ENCODE results near the gene LAPTM5.

LAPTM5 gene

GRCh38 chr1:30714025-30714424, 43.5 kb downstream of the LAPTM5 start:
- H3K4me3 ChIP-seq (ENCODE audit: low read depth, low read length) = no peak overlapping the region
- no peak for DNase-seq (ENCODE audit: low read depth)
- TF ChIP-seq CTCF (IDR thresholded peaks at IDR 0.05; ENCODE audit: insufficient read depth, low read depth, low read length, missing control alignments) = no peak

DNA sequence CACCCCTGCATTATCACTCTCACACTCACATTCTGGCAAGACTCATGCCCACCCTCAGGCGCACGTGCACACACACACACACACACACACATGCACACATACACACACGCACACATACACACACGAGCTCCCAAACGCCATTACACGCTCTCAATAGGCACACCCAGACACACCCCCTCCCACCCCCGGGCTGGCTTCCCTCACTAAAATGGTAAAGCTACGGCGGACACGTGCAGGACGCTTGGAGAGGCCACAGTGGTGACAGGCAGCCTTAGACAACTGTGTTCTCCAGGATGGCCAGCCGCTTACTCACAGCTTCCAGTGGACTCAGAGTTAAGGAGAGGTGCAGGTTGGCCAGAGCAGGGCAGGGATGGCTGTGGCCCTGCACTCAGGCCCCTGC, 44.3 kb downstream of the LAPTM5 start:
- H3K4me3 ChIP-seq (ENCODE audit: low read depth, low read length) = no peak overlapping the region
- no peak for DNase-seq (ENCODE audit: low read depth)
- TF ChIP-seq CTCF (IDR thresholded peaks at IDR 0.05; ENCODE audit: insufficient read depth, low read depth, low read length, missing control alignments) = no peak

DNA sequence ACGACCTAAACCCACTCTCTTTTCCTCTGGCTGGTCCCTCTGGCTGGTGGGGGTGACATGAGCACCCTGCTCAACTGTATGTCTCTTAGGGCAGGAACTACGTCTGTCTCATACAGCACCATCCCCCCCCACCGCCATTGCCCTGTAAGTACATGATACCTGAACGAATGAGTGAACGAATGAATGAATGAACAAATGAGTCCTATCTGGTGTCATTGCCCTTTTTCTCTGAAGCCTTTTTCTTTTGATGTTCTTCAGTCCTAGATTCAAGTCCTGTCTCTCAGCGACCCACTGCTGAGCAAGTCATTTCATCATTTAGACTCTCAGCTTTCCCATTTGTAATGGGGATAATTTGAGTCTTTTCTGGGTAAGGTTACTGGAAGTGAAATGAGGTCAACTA, 45.0 kb downstream of the LAPTM5 start:
- DNase-seq (ENCODE audit: low read depth) = no peak
- H3K4me3 ChIP-seq (ENCODE audit: low read depth, low read length) = no peak overlapping the region
- TF ChIP-seq CTCF (IDR thresholded peaks at IDR 0.05; ENCODE audit: insufficient read depth, low read depth, low read length, missing control alignments) = no peak

DNA sequence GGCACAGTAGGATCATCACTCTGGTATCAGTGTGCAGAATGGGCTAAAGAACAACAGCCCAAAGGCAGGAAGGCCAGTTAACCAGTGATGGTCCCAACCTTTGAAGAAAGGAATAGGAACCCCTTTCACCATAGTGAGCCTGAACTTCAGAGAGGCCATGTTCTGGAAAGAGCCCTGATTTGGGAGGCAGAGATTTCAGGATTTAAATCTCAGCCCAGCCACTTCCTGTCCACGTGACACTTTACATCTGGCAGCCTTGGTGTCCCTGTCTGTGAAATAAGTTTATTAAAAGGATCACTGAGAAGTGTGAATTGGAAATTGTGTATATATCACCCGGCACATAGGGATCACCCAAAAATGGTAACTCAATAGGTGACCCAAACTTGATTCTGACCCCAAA, 47.2 kb downstream of the LAPTM5 start:
- TF ChIP-seq CTCF (IDR thresholded peaks at IDR 0.05; ENCODE audit: insufficient read depth, low read depth, low read length, missing control alignments) = no peak
- no peak for DNase-seq (ENCODE audit: low read depth)
- H3K4me3 ChIP-seq (ENCODE audit: low read depth, low read length) = no peak overlapping the region

- no peak for TF ChIP-seq CTCF (IDR thresholded peaks at IDR 0.05; ENCODE audit: insufficient read depth, low read depth, low read length, missing control alignments)
- DNase-seq (ENCODE audit: low read depth) = no peak
- no peak overlapping the region for H3K4me3 ChIP-seq (ENCODE audit: low read depth, low read length)
Measured at GRCh38 chr1:30708361-30708728, 49.2 kb downstream of the LAPTM5 start.

DNA sequence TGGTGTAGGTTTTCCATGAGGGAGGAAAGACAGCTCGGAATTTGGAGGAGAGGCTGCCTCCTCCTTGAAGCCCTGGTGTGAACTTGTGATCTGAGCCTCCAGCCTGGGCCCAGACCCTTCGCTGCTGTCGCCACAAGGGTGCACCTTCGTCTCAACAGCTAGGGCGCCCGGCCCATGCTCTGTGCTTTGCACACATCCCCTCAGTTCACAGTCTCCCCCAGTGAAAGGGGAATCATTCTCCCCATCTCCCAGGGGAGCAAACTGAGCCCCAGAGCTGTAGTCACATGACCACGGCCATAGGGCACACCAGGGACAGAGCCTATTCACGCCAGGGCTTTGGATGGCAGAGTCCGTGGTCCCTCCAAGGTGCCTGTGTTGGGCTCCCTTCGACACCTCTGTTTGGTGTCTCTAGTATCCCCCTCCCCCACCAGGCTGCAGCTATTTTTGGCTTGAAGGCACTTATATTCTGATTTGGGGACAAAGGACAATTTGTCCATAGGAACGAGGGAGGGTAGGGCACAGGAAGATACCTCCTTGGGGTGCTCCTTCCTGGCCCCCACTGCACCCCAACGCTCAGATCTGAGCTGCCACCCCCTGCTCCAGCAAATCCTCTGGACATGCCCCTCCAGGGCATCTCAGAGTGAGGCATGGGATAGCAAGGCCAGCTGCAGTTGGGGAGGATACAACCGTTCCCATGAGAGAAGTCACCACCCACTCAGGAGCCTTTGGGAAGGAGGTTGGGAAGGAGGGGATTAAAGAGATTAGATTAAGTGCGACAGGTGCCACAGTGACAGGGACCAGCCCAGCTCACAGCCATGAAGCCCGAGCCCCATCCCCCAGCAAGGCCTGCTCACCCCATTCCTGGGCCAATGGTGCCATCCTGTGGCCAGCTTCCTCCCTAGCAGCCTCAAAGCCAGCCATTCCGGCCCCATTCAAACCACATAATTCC, 49.9 kb downstream of the LAPTM5 start:
- no peak overlapping the region for H3K4me3 ChIP-seq (ENCODE audit: low read depth, low read length)
- peak; percentile 75 for TF ChIP-seq CTCF (IDR thresholded peaks at IDR 0.05; ENCODE audit: insufficient read depth, low read depth, low read length, missing control alignments)
- peak; percentile 69 for DNase-seq (ENCODE audit: low read depth)

DNA sequence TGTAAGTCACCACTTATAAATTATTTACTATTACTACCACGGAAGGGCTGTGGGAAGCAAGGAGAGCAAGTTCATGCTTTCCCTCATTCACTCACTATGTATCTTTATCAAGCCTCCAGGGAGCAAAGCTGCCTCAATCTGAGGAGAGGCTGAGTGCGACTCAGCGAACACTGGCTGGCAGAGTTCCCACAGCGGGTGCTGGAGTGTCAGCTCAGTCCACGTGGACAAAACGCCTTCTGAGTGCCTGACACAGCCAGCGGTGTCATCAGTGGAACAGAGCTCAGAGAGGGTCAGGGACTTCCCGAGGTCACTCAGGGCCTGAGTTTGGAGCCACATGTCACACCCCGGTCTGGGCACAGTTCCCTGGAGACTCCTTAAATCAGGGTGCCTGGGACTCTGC, 51.0 kb downstream of the LAPTM5 start:
- DNase-seq (ENCODE audit: low read depth) = no peak
- no peak overlapping the region for H3K4me3 ChIP-seq (ENCODE audit: low read depth, low read length)
- no peak for TF ChIP-seq CTCF (IDR thresholded peaks at IDR 0.05; ENCODE audit: insufficient read depth, low read depth, low read length, missing control alignments)

Measured in GM12865 (cell line).